ENCODE measurements around the gene LRRIQ4.

DNA sequence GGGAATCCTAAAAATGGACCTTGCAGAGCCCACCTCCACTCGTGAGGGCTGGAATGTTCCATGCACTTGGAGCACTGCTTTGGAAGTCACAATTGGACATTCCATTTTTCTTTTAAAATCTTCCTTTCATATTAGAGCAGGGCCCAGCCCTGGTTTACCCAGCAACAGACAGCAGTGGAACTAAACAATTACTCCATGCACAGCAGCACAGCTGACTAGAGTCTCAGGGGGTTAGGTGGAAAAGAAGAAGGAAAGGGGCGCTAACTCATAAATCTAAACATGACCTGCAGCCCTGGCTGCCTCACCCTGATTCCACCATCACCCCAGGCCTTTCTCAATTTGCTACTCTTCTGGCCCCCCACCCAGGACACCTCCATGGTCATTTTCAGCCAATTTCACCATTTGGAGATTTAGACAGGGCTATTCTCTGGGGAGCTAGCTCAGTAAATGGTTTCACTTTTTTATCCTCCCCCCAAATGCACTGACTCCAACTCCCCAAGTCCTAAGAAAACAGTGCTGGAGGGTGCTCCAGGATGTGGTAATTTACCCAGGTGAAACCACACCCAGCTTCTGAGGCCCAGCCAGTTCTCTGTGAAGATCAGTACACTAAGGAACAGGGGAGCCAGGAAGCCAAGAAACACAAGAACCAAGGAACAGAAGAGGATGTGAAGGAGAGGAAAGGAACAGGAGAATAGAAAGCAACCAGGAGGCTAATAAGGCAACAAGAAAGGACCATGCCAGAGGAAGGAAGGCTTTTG, 58.6 kb downstream of the LRRIQ4 start:
- TF ChIP-seq, protein P1, sequence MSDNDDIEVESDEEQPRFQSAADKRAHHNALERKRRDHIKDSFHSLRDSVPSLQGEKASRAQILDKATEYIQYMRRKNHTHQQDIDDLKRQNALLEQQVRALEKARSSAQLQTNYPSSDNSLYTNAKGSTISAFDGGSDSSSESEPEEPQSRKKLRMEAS (IDR thresholded peaks at IDR 0.05; ENCODE audit: low read depth, low read length), result no peak
- TF ChIP-seq, protein P2, sequence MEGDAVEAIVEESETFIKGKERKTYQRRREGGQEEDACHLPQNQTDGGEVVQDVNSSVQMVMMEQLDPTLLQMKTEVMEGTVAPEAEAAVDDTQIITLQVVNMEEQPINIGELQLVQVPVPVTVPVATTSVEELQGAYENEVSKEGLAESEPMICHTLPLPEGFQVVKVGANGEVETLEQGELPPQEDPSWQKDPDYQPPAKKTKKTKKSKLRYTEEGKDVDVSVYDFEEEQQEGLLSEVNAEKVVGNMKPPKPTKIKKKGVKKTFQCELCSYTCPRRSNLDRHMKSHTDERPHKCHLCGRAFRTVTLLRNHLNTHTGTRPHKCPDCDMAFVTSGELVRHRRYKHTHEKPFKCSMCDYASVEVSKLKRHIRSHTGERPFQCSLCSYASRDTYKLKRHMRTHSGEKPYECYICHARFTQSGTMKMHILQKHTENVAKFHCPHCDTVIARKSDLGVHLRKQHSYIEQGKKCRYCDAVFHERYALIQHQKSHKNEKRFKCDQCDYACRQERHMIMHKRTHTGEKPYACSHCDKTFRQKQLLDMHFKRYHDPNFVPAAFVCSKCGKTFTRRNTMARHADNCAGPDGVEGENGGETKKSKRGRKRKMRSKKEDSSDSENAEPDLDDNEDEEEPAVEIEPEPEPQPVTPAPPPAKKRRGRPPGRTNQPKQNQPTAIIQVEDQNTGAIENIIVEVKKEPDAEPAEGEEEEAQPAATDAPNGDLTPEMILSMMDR (IDR thresholded peaks at IDR 0.05; ENCODE audit: low read depth, low read length), result no peak
- TF ChIP-seq MYC (IDR thresholded peaks at IDR 0.05; ENCODE audit: low read depth, low read length) (no peak), POLR2A (IDR thresholded peaks at IDR 0.05; ENCODE audit: extremely low read depth, insufficient read length) (no peak)
